Thoracic aorta (tissue), 2 donors: Measurements from ENCODE around the gene CRACR2B. TPM values are rescaled to one million over a fixed set of nuclear protein-coding genes. Genes with fewer than 3 reads are reported as not detected.

Experiments used
- ATAC-seq: fragments of 150-250 bp; one replicate; pipeline ENCODE4 v1.8.0; 2017; ENCODE audit warnings: low read depth; ENCODE audit not compliant: insufficient number of reproducible peaks, low FRiP score
- DNase-seq: peaks from one replicate; pipeline ENCODE4 v3.0.0-alpha.2; 2020; ENCODE audit warnings: low spot score
- H3K27ac ChIP-seq, 2 donors: fragments of 200-600 bp; sonication (generic); 1 replicate in 1 of 2; 2 replicates in 1 of 2; pipeline ENCODE4 v1.5.1; 2016; ENCODE audit warnings: mild to moderate bottlenecking in 2 of 2, moderate library complexity in 2 of 2
- H3K27me3 ChIP-seq: fragments of 200-600 bp; sonication (generic); replicated peaks from 2 replicates; pipeline ENCODE4 v1.6.0; 2016; ENCODE audit warnings: mild to moderate bottlenecking; ENCODE audit not compliant: insufficient read depth
- H3K36me3 ChIP-seq: fragments of 200-600 bp; sonication (generic); one replicate; pipeline ENCODE4 v1.5.1; 2016
- H3K4me1 ChIP-seq, 2 donors: fragments of 200-600 bp; sonication (generic); 1 replicate in 1 of 2; 2 replicates in 1 of 2; pipeline versions ENCODE4 v1.5.1 to v1.6.0; 2016; ENCODE audit warnings: low read depth in 2 of 2, mild to moderate bottlenecking in 1 of 2; ENCODE audit not compliant: control insufficient read depth in 1 of 2
- H3K4me3 ChIP-seq: fragments of 200-600 bp; sonication (generic); 2 replicates; pipeline ENCODE4 v1.5.1; 2016; ENCODE audit warnings: mild to moderate bottlenecking
- H3K9me3 ChIP-seq: fragments of 200-600 bp; sonication (generic); 2 replicates; pipeline ENCODE4 v1.5.1; 2016
- total RNA-seq, 2 donors: library from RNA; depleted of rRNA; stranded (reverse); fragments of >200 nt; gene quantifications; one replicate each; pipeline versions ENCODE4 v1.1.0 to v1.2.3, GENCODE V29; 2016
- TF ChIP-seq, protein P1 (sequence below): fragments of 200-600 bp; sonication (generic); IDR thresholded peaks from one replicate; pipeline ENCODE4 v1.5.1; 2019; ENCODE audit warnings: antibody characterized with exemption

Gene CRACR2B
- total RNA-seq, 2 donors from 2014 or later, result 9.6 to 11.6 TPM

DNA sequence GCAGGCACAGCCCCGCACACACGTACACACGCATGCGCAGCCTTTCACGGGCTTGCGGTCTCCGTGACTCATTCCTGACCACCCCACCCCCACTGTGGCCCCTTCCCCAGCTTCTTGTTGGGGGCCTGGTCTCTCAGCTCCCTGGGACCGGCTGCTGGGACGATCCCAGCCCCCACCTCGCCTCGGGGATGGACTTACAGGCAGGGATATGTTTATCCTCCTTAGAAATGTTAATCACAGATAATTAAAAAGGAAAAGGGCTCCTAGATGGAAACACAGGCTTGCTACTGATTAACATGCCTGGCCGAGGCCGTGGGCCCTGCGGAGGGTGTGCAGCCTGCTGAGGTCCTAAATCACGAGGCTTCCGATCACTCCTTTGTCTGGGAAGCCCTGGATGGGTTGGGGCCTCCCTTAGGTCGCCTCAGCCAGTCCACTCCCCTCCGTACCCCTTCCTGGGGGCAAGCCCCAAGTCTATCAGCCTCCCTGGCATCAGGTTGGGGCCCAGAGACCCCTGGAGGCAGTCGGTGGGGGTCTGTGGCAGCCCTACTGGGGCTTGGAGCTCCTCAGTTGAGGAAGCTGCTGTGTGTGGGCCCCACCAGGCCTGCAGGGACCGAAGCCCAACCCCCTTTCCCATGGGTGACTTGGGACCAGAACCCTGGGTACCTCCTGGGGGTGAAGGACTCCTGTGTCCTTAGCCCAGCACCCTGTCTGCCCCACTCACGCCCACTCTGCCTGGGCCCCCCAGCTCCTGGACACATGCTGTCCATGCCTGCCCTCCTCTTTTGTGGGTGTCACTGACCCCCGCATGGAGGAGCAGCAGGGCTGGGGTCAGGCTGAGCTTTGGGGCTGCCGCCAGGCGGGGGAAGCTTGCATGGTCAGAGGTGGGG is 35.5 kb downstream of the CRACR2B start:
- peaks cover 0 to 7% of the 10 kb centered on the region in 2 donors for H3K4me1 ChIP-seq
- ATAC-seq, result no peak
- no peaks in the 10 kb centered on the region for H3K27me3 ChIP-seq
- DNase-seq, result no peak
- no peaks in the 10 kb centered on the region for H3K9me3 ChIP-seq
- no peak overlapping the region for H3K27ac ChIP-seq
- H3K4me3 ChIP-seq, result no peak overlapping the region
- H3K36me3 ChIP-seq, result peaks cover 6% of the 10 kb centered on the region
- TF ChIP-seq, protein P1, sequence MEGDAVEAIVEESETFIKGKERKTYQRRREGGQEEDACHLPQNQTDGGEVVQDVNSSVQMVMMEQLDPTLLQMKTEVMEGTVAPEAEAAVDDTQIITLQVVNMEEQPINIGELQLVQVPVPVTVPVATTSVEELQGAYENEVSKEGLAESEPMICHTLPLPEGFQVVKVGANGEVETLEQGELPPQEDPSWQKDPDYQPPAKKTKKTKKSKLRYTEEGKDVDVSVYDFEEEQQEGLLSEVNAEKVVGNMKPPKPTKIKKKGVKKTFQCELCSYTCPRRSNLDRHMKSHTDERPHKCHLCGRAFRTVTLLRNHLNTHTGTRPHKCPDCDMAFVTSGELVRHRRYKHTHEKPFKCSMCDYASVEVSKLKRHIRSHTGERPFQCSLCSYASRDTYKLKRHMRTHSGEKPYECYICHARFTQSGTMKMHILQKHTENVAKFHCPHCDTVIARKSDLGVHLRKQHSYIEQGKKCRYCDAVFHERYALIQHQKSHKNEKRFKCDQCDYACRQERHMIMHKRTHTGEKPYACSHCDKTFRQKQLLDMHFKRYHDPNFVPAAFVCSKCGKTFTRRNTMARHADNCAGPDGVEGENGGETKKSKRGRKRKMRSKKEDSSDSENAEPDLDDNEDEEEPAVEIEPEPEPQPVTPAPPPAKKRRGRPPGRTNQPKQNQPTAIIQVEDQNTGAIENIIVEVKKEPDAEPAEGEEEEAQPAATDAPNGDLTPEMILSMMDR, result no peak

GRCh38 chr11:863910-864827 is 36.5 kb downstream of the CRACR2B start:
- H3K4me3 ChIP-seq, result no peak overlapping the region
- no peak overlapping the region for H3K27ac ChIP-seq
- TF ChIP-seq, protein P1, result no peak
- H3K36me3 ChIP-seq, result peaks cover 6% of the 10 kb centered on the region
- DNase-seq, result no peak
- no peaks in the 10 kb centered on the region for H3K27me3 ChIP-seq
- peaks cover 0 to 7% of the 10 kb centered on the region in 2 donors for H3K4me1 ChIP-seq
- H3K9me3 ChIP-seq, result no peaks in the 10 kb centered on the region
- ATAC-seq, result no peak

GRCh38 chr11:864898-865297 is 37.2 kb downstream of the CRACR2B start:
- TF ChIP-seq, protein P1, result no peak
- Histone ChIP-seq H3K4me3 (no peak overlapping the region), H3K4me1 (peaks cover 0 to 1% of the 10 kb centered on the region in 2 donors), H3K27ac (no peak overlapping the region), H3K9me3 (no peaks in the 10 kb centered on the region), H3K36me3 (peaks cover 6% of the 10 kb centered on the region), H3K27me3 (no peaks in the 10 kb centered on the region)
- ATAC-seq (no peak), DNase-seq (no peak)

- TF ChIP-seq, protein P1, result no peak
- Histone ChIP-seq H3K36me3 (peaks cover 6% of the 10 kb centered on the region), H3K27me3 (no peaks in the 10 kb centered on the region), H3K27ac (no peak overlapping the region), H3K4me3 (no peak overlapping the region), H3K9me3 (no peaks in the 10 kb centered on the region), H3K4me1 (no peaks in the 10 kb centered on the region)
- ATAC-seq, result no peak
- DNase-seq, result no peak
These were observed 38.0 kb downstream of the CRACR2B start for GRCh38 chr11:865462-866430.
